Astrocyte of the hippocampus (primary cell): Measurements from ENCODE around the gene SEMA3D.
A peak's percentile ranks its signal among the peaks of the same experiment; 100 is the strongest.
"Not testable (repeated sequence)": the region's sequence is repeated elsewhere in the genome, so short reads cannot be mapped to it uniquely, and the experiment has no call there.

Source experiments
- DNase-seq: peaks from one replicate; pipeline ENCODE4 v3.0.0; 2011; ENCODE audit warnings: low read depth, low spot score

SEMA3D gene

GRCh38 chr7:84997626-84998025 is 189.2 kb downstream of the SEMA3D start:
- DNase-seq: no peak

GRCh38 chr7:84992954-84993353 is 193.9 kb downstream of the SEMA3D start:
- not testable (repeated sequence) for DNase-seq

GRCh38 chr7:84985073-84985784 is 201.6 kb downstream of the SEMA3D start:
- no peak for DNase-seq

- DNase-seq: no peak
Observed at GRCh38 chr7:84982199-84982598, 204.7 kb downstream of the SEMA3D start.

- no peak for DNase-seq
Observed at GRCh38 chr7:84981055-84981976, 205.5 kb downstream of the SEMA3D start.

- DNase-seq: no peak
Observed at GRCh38 chr7:84975586-84976185, 211.2 kb downstream of the SEMA3D start.

GRCh38 chr7:84971360-84971759 is 215.5 kb downstream of the SEMA3D start:
- no peak for DNase-seq

GRCh38 chr7:84970670-84971069 is 216.2 kb downstream of the SEMA3D start:
- DNase-seq: peak; percentile 13

- no peak for DNase-seq
Observed at GRCh38 chr7:84953234-84953633, 233.6 kb downstream of the SEMA3D start.

GRCh38 chr7:84950836-84951235 is 236.0 kb downstream of the SEMA3D start:
- DNase-seq: no peak

- no peak for DNase-seq
Observed at GRCh38 chr7:84949501-84949900, 237.4 kb downstream of the SEMA3D start.

GRCh38 chr7:84949067-84949466 is 237.8 kb downstream of the SEMA3D start:
- DNase-seq: no peak

GRCh38 chr7:84948634-84949033 is 238.2 kb downstream of the SEMA3D start:
- peak; percentile 5 for DNase-seq

- DNase-seq: no peak
Observed at GRCh38 chr7:84946549-84946948, 240.3 kb downstream of the SEMA3D start.
